HG03571 (cell line): ENCODE data around the gene ETFDH.
"Not testable (repeated sequence)": the region's sequence is repeated elsewhere in the genome, so short reads cannot be mapped to it uniquely, and the experiment has no call there.

Experiments
- ATAC-seq: cut with Tn5 transposase; IDR thresholded peaks from one replicate; pipeline ENCODE4 v1.9.1; 2021; ENCODE audit not compliant: unreplicated experiment

Gene ETFDH

DNA sequence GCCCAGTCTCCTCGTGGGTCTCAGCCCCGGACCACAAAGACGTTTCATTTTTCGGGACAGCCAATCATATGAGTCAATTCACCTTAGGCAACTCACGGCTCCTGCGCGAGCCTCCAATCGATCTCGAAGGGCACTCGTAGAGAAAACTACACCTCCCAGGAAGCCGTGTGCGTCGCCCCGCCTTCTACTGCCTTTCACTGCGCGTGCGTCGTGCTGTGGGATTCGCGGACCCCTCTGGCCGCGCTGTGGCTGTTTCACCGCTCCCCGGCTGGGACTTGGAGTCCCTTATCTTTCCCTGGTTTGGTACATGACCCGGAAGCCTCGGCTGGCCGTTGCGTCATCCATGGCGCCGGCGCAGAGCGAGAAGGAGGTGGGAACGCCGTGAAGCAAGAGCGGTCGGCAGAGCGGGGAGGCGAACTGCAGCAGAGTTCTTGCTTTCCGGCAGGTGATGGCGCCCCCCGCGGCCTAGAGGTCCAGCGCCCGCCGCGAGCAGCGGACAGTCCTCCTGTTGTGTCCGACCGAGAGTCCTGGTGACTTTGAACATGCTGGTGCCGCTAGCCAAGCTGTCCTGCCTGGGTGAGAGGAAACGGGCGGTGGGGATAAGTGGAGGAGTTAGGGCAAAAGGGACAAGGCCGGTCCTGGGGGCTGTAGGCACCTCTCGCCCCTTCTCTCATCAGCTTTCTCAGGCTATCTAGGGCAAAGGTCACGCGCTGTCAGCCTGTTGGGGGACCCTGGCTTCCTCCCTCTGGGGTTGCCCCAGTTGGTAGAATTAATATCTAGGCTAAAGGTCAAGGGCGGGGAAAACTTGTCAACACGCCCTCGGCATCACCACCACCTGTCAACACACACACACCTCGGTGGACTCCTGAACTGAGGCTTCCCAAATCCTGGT, at the start of gene ETFDH:
Gene ETFDH, plus strand, starts transcription at position 382 of the 892 bp plus-strand sequence. Its CDS starts 161 bp downstream, at position 543.
- ATAC-seq, result peak; percentile 83

DNA sequence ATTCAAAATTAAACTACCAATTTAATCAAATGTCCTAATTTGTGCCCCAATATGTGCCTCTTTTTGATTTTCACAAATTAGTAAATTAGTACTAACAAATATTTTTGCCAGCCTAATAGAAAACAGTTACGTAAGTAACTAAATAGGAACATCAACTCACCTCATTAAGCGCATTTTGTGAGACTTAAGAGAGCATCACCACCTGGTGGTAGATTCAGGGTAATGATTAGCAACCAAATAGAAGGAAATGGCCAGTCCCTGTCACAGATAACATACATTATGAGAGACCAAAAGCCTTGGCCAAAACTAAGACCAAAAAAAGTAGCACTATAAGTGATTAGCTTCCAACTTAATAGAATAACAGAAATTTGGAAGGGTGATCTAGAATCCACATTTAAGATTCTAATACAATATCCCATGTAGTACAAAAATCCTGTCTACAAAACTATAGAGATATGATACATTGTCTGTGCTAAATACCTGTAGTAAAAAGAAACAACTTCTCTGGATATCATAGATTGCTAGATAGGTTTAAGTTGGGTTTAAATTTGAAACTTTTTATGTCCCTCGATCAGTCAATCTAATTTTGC, 47.1 kb upstream of the ETFDH start:
- ATAC-seq, result peak; percentile 93

DNA sequence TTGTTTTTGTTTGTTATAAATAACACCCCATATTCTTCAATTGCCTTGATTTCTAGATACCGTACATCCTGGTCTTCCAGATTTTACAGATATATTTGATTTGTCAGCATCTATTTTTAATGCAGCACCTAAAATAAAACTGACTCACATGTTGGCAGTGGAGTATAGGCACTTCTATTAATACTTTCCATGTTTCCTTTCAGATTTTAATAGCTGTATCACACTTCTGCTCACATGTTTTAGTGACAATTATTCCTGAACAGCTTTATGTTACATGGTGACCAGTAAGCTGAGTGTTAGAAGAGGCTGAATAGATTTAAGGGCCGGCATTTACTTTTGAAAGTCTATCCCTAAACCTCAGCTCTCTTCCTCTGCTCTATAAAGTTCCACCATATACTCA, 46.6 kb upstream of the ETFDH start:
- ATAC-seq, result no peak

DNA sequence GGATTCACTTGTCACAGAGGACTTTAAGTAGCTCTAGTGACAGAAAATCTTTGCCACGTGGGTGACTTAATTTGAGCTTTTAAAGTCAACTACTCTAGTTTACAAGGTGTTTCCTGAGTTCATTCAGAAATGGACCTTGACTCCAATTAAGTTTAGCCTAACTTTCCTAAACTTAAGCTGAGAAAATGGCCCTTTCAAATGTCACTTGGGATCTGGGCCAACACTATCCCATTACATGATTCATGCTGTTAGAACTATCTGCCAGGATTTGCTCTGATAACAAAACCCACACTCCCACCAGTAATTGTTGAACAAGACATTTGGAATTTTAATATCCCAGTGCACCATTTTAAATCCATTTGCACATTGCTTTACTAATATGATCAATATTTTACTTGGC, 41.2 kb upstream of the ETFDH start:
- ATAC-seq, result no peak

DNA sequence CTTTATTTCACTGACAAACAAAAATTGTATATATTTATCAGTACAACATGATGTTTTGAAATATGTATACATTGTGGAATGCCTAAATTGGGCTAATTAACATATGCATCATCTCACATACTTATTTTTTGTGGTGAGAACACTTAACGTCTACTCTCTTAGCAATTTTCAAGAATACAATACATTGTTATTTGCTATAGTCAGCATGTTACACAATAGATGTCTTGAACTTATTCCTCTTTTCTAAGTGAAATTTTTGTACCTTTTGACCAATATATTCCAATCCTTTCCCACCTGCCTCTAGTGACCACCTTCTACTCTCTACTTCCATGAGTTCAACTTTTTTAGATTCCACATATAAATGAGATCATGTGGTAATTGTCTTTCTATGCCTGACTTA, 35.5 kb upstream of the ETFDH start:
- ATAC-seq, result no peak

DNA sequence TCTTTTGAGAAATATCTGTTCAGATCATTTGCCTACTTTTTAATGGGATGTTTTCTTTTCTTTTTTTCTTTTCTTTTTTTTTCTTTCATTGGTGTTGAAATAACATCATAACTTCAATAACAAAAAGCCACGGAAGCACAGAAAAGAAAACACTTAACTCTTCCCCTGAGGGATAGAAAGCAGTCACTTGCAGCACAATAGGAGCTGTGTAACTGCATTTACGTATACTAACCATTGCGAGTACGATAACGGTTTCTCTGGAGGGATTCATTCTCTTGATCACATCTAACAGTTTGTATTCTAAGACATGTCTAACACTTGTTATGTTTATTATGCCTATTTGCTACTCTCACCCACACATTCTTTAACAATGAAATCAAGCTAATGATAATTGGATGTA, 27.7 kb upstream of the ETFDH start:
- ATAC-seq, result no peak

DNA sequence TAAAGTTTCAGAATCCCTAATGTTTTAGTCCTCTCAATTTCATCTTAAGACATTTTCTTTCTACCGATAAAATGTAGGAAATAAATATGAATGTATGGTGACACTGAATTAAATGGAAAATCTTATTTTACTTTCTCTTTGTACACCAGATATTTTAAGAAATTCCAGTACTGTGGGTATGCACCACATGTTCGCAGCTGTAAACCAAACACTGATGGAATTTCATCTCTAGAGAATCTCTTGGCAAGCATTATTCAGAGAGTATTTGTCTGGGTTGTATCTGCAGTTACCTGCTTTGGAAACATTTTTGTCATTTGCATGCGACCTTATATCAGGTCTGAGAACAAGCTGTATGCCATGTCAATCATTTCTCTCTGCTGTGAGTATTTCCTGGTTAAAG, 27.3 kb upstream of the ETFDH start:
- ATAC-seq, result no peak

DNA sequence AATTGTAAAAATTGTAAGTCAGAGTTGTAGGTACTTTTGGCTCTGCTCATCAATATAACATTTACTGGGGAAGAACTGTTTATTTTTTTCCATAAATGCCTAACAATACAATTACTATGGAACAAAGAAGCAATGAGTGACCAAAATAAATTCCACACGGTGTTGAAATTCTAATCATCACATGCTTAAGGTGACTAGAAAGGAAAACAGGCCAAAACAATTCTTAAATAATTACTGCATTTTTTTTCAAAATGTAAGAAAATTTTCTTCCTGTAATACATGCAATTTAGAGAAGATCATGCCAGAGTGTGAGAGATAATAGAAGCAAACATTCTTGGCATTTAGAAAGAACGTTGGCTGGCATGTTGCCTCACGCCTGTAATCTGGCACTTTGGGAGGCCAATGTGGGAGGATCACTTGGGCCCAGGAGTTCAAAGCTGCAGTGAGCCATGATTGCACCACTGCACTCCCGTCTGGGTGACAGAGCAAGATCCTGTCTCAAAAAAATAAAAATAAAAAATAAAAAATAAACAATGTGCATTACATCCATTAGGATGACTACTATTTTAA, 22.9 kb upstream of the ETFDH start:
- ATAC-seq, result no peak

DNA sequence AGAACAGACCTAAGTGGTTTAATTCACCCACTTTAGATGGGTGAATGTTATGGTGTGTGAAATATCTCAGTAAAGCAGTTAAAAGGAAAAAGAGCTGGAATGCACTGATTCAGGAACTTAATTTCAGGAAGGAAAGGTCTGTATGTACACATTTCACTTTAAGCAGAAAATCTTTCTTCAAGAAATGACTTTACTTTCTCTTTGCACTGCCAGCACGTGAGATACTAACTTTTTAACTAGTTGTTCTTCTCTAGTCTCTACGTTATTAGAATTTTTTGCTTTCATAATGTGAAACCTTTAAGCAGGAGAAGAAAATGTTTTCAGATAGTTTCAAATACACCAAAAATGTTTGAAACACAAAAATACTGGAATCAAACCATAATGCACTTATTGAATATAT, 19.2 kb upstream of the ETFDH start:
- ATAC-seq, result no peak

DNA sequence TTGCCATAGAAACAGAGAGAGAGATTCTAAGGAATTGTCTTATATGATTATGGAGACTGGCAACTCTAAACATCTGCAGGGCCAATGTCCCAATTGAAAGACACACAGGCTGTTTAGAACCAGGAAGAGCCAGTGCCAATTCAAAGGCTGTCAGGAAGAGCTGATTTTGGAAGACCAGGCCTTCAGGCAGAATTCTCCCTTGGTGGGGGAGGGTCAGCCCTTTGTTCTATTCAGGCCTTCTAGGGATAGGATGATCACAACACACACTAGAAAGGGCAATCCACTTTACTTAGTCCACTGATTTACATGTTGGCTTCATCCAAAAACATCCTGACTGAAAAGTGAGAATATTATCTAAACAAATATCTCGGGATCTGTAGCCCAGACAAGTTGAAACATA, 15.7 kb upstream of the ETFDH start:
- no peak for ATAC-seq

DNA sequence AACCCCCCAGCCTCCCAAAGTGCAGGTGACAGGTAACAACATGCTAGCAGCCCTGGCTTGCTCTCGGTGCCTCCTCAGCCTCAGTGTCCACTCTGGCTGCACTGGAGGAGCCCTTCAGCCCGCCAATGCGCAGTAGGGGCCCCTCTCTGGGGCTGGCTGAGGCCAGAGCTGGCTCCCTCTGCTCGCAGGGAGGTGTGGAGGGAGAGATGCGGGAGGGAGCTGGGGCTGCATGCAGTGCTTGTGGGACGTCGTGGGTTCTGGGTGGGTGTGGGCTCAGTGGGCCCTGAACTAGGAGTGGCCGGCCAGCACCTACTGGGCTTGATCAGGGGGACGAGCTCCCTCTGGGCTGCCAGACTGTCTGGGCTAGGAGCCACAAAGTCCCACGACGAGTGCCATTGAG, 14.8 kb upstream of the ETFDH start:
- no peak for ATAC-seq

DNA sequence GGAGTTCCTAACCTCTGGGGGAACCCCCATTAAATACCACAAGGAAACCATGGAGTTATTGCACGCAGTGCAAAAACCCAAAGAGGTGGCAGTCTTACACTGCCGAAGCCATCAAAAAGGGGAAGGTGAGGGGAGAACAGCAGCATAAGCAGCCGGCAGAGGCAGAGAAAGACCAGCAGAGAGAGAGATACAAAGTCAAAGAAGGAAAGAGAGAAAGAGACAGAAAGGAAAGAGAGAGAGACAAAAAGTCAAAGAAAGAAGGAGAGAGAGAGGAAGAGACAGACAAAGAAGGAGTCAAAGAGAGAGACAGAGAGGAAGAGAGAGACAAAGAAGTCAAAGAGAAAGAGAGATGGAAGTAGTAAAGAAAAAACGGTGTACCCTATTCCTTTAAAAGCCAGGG, 8.8 kb upstream of the ETFDH start:
- not testable (repeated sequence) for ATAC-seq

DNA sequence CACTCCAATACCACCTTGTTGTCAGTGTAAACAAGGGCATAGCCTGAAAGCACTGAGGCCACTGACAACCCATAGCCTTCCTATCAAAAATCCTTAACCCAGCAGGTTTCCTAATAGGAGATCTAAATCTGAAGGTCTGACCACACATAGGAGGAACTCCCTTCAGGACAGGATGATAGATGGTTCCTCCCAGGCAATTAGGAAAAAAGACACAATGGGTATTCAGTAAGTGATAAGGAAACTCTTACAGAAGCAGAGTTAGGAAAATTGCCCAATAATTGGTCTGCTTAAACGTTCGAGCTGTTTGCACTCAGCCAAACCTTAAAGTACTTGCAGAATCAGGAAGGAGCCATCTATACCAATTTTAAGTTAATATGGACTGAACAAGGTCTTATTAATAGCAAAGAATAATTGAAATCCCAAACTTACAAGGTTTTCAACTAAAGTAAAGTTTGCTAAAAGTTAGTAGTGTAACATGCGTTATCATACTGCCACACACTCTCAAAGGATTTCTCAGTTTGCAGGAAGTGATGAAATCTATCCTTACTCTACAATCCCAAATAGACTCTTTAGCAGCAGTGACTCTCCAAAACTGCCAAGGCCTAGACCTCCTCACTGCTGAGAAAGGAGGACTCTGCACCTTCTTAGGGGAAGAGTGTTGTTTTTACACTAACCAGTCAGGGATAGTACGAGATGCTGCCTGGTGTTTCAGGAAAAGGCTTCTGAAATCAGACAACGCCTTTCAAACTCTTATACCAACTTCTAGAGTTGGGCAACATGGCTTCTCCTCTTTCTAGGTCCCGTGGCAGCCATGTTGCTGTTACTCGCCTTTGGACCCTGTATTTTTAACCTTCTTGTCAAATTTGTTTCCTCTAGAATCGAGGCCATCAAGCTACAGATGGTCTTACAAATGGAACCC, 8.1 kb upstream of the ETFDH start:
- ATAC-seq, result not testable (repeated sequence)

DNA sequence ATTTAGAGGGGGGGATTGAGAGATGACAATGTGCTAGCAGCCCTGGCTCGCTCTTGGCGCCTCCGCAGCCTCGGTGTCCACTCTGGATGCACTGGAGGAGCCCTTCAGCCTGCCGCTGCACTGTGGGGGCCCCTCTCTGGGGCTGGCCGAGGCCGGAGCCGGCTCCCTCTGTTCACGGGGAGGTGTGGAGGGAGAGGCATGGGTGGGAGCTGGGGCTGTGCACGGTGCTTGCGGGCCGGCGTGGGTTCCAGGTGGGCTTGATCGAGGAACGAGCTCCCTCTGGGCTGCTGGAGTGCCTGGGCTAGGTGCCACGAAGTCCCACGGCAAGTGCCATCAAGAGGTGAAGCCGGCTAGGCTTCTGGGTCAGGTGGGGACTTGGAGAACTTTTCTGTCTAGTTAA, 7.3 kb upstream of the ETFDH start:
- ATAC-seq, result no peak

DNA sequence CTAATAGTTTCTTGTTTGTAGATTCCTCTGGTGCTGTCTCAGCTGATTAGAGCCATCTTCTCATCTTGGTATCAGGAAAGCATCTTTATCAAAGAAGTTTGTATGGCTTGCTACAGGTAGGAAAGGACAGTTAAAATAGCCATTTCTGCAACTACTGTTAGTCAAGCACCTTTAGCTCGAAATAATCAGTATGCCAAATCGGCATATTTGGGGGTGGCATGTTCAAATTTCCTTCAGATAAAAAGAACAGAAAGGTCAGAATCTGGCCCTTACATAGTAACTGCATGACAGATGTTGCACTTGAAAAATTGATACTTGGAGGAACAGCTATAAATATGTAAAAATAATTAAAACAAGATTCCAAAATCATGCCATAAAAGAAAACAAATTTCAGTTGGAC, 5.2 kb upstream of the ETFDH start:
- no peak for ATAC-seq

DNA sequence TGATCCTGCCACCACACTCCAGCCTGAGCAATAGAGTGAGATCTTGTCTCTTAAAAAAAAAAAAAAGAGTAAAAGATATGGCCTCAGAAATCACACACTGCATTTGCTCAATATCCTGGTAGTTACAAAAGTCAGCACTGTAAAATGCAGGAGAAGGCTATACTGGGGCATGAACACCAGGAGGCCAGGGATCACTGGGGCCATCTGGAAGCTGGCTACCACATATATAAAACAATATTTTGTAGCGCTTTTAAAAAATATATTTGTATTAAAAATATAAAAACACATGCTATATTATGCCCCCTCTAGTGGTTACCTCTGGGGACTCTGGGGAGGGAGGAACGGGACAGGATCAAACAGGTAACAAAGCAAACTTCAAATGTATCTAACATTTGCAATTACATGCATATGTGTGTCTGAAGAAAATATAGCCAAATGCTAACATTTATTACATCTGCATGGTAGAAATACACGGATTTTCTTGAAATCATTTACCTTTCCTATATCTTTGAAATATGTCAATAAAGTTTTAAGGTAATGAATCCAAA, 4.4 kb upstream of the ETFDH start:
- no peak for ATAC-seq

DNA sequence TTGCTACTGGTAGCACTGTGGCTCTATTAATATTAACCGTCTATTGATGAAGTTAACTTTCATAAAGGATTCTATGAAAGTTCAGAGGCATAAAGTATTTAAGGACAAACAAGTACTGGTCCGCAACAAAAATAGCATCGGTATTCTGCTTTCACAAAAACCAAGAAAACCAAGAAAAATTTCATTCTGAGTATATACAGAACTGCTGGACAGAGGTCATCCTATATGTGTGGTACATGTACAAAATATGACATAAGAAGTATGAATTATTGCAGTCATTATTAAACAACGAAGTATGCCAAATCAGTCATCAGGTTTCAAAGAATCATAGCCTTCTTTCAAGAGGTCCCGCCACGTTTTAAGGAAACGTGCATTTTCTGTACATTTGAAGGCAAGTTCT, 2.8 kb upstream of the ETFDH start:
- no peak for ATAC-seq

DNA sequence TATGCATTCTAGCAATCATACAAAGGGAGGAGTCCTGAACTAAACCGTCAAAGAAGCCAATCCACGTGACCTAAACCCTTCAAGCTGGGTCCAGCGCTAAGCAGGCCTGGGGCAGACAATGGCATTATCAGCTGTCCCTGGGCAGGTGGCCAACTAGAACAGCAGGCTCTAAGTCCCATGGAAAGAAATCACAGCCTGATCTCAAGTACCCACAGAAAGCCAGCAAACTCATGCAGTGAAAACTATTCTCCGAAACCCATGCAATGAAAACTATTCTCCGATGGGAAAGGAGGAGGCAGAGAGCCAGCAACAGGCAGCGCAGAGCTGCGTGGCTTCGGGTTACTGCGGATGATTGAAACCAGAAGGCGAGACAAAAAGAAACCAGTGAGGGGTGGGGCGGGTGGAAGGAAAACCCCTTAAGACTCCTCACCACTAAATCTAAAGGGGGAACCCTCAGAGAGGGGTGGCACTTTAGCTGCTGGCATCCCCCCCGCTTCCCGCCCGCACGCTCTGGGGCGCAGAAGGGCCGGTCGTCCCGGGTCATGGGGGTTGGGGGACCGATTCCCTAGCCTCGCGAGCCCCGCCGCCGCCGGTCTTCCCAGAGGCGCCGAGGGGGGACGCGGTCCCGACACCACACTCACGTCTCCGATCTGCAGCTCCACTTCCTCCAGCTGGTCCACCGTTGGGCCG, 976 bp upstream of the ETFDH start:
- ATAC-seq, result peak; percentile 23

DNA sequence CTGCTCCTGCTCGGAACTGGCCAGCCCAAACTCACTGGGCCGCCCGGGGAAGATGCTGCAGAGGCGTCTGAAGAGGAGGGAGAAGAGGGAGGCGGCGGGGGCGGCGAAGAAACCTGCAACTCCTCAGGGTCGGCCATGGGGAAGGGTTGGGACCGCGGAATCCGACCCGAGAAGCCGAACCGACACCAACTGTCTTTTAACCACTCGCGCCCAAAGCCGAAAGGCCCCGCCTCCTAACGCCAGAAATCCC, 506 bp upstream of the ETFDH start, which contains the start of gene C4orf46:
Gene C4orf46, minus strand, starts transcription at position 223 of the 250 bp plus-strand sequence. Its CDS starts 86 bp downstream, at position 137.
- no peak for ATAC-seq

DNA sequence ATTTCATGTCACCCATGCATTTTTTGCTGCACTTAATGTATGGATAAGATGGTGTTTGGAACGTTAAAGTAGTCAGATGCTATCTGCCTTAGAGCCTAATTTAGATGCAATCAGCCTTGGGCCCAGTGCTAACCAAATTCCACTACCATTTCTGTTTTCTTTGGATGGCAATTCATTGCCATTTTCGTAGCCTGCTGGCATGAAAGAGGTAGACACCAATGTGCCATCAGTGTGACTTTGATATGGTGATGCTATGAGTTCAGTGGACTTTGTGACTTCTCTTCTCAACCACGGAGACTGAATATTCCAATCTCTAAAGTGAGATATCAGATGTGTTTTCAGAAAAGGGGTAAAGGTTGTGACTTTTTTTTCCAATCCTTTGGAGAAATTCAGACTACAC, 1.5 kb downstream of the ETFDH start:
- ATAC-seq, result no peak

DNA sequence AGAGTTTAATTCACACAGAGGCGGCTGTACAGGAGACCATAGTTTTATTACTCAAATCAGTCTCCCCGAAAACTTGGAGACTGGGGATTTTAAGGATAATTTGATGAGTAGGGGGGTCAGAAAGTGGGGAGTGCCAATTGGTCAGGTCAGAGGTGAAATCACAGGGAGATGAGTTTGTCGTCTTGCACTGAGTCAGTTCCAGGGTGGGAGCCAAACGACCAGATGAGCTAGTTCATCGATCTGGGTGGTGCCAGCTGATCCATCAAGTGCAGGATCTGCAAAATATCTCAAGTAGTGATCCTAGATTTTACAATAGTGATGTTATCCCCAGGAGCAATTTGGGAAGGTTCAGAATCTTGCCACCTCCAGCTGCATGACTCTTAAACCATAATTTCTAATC, 4.0 kb downstream of the ETFDH start:
- no peak for ATAC-seq
